ENCODE results near the gene SCLY. TPM values are rescaled to one million over a fixed set of nuclear protein-coding genes. Genes with fewer than 3 reads are reported as not detected.

Gene SCLY
- total and polyA plus RNA-seq, 2 donors (not counting 1 experiment from before 2014, with no cell fraction given), result 16.4 to 42.4 TPM

DNA sequence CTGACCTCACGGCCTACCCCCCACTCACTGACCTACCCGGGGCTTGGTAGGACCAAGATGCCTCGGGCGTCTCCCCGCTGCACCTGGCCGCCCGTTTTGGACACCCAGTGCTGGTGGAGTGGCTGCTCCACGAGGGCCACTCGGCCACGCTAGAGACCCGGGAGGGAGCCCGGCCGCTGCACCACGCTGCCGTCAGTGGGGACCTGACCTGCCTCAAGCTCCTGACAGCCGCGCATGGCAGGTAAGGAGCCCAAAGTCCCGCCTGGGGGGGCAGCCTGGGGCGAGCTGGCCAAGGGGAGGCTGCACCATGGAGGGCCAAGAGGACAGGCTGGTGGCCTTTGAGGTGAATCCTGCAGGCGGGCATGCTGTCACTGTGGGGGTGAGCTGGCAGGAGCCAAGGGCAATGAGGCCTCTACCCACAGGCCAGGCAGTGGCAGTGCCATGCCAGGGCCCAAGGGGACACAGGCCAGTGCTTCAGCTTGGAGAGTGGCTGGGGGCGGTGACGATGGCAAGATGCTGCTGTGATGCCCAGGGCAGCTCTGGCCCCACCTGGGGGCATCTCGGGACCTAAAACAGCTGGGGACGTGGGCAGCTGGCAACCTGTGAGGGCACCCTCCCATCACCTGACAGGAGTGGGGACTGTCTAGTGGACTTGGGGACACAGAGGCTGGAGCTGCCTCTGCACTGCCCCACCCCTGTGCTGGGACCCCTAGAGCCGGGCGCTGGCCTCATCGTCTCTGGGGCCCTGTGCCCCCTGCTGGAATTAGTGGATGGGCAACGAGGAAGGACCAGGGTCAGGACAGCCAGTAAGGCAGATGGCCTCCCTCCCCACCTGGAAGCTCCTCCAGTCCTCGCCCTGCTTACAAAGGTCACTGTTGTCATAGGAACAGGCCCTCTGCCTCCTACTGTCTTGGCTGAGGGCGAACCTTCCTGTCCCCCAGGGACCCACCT, 41.4 kb downstream of the SCLY start:
- ChIA-PET CTCF (no interaction called here), POLR2A (no interaction called here)
- H3K4me3 ChIP-seq (ENCODE audit: control extremely low read depth in 1 of 5, extremely low read depth in 1 of 5, insufficient read depth in 1 of 5, low read depth in 2 of 5, low read length in 4 of 5), result no peak overlapping the region
- Mint-ChIP-seq H3K4me1 (peaks cover 23% of the 10 kb centered on the region), H3K27me3 (no peaks in the 10 kb centered on the region), H3K4me3 (no peak overlapping the region), H3K27ac (no peak overlapping the region), H3K9me3 (ENCODE audit: insufficient read depth) (no peaks in the 10 kb centered on the region)
- no peak overlapping the region for H3K27ac ChIP-seq (ENCODE audit: low read length in 2 of 2)
- no peak for ATAC-seq (ENCODE audit: low read depth)
- intact Hi-C loops (cut with micrococcal nuclease), result no loop called here
- no peak for TF ChIP-seq EZH2 (IDR thresholded peaks at IDR 0.05; ENCODE audit: borderline replicate concordance, insufficient read depth, low read depth, low read length, poor library complexity, severe bottlenecking)
- no peak for DNase-seq
- H4K20me1 ChIP-seq (ENCODE audit: control insufficient read depth, insufficient read depth, low read length, poor library complexity, severe bottlenecking), result no peaks in the 10 kb centered on the region
- peaks cover 26 to 40% of the 10 kb centered on the region in 2 donors for H3K4me1 ChIP-seq (ENCODE audit: control insufficient read depth in 2 of 2, insufficient read depth in 2 of 2, low read length in 2 of 2)
- H3K27me3 ChIP-seq (replicated peaks in 1 of 4; ENCODE audit: control extremely low read depth in 1 of 4, control insufficient read depth in 3 of 4, insufficient read depth in 4 of 4, low read length in 3 of 4), result no peaks in the 10 kb centered on the region
- H3K79me2 ChIP-seq (ENCODE audit: control insufficient read depth, insufficient read depth, low read length), result no peaks in the 10 kb centered on the region
- no peak overlapping the region for H2AFZ ChIP-seq (ENCODE audit: insufficient read depth, low read depth, low read length, poor library complexity, severe bottlenecking)
- 90% methylated on average over 30 of the region's 30 CpGs for WGBS (ENCODE audit: insufficient coverage)
- H3K4me2 ChIP-seq (replicated peaks; ENCODE audit: low read depth, low read length, poor library complexity, severe bottlenecking), result no peak overlapping the region
- H3K9me3 ChIP-seq (ENCODE audit: control extremely low read depth in 1 of 3, control insufficient read depth in 2 of 3, insufficient read depth in 1 of 3, low read length in 2 of 3), result no peaks in the 10 kb centered on the region
- H3K36me3 ChIP-seq (replicated peaks in 1 of 2; ENCODE audit: control extremely low read depth in 1 of 2, control insufficient read depth in 1 of 2, extremely low read depth in 1 of 2, insufficient read depth in 2 of 2, low read length in 1 of 2), result no peaks in the 10 kb centered on the region
- no peak overlapping the region for H3K9ac ChIP-seq (ENCODE audit: low read length)

DNA sequence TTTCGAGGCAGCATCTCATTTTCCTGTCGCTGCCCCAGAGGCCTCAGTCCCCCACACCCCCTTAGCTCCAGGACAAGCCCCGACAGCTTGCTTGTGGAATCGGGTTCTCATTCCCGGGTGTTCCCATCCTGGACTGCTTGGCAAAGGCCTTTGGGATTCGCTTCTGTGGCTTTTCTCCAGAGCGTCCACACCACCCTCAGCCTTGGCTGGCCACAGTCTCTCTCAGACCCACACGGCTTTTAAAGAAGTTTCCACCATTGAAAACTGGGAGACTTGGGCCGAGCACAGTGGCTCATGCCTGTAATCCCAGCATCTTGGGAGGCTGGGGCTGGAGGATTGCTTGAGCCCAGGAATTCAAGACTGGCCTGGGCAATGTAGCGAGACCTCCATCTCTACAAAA, 42.1 kb downstream of the SCLY start:
- 86% methylated on average over 7 of the region's 10 CpGs for WGBS (ENCODE audit: insufficient coverage)
- no peak for ATAC-seq (ENCODE audit: low read depth)
- no peak overlapping the region for H3K4me2 ChIP-seq (replicated peaks; ENCODE audit: low read depth, low read length, poor library complexity, severe bottlenecking)
- intact Hi-C loops (cut with micrococcal nuclease), result no loop called here
- no peak overlapping the region for H3K27ac ChIP-seq (ENCODE audit: low read length in 2 of 2)
- no peaks in the 10 kb centered on the region for H3K36me3 ChIP-seq (replicated peaks in 1 of 2; ENCODE audit: control extremely low read depth in 1 of 2, control insufficient read depth in 1 of 2, extremely low read depth in 1 of 2, insufficient read depth in 2 of 2, low read length in 1 of 2)
- DNase-seq, result no peak
- no peaks in the 10 kb centered on the region for H3K27me3 ChIP-seq (replicated peaks in 1 of 4; ENCODE audit: control extremely low read depth in 1 of 4, control insufficient read depth in 3 of 4, insufficient read depth in 4 of 4, low read length in 3 of 4)
- TF ChIP-seq, protein P1, sequence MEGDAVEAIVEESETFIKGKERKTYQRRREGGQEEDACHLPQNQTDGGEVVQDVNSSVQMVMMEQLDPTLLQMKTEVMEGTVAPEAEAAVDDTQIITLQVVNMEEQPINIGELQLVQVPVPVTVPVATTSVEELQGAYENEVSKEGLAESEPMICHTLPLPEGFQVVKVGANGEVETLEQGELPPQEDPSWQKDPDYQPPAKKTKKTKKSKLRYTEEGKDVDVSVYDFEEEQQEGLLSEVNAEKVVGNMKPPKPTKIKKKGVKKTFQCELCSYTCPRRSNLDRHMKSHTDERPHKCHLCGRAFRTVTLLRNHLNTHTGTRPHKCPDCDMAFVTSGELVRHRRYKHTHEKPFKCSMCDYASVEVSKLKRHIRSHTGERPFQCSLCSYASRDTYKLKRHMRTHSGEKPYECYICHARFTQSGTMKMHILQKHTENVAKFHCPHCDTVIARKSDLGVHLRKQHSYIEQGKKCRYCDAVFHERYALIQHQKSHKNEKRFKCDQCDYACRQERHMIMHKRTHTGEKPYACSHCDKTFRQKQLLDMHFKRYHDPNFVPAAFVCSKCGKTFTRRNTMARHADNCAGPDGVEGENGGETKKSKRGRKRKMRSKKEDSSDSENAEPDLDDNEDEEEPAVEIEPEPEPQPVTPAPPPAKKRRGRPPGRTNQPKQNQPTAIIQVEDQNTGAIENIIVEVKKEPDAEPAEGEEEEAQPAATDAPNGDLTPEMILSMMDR (IDR thresholded peaks at IDR 0.05), result no peak
- TF ChIP-seq EZH2 (IDR thresholded peaks at IDR 0.05; ENCODE audit: borderline replicate concordance, insufficient read depth, low read depth, low read length, poor library complexity, severe bottlenecking), result no peak
- Mint-ChIP-seq H3K27me3 (no peaks in the 10 kb centered on the region), H3K27ac (no peak overlapping the region), H3K4me3 (no peak overlapping the region), H3K4me1 (peaks cover 28% of the 10 kb centered on the region), H3K9me3 (ENCODE audit: insufficient read depth) (no peaks in the 10 kb centered on the region)
- H2AFZ ChIP-seq (ENCODE audit: insufficient read depth, low read depth, low read length, poor library complexity, severe bottlenecking), result no peak overlapping the region
- H3K4me1 ChIP-seq (ENCODE audit: control insufficient read depth in 2 of 2, insufficient read depth in 2 of 2, low read length in 2 of 2), result peaks cover 31 to 47% of the 10 kb centered on the region in 2 donors
- ChIA-PET CTCF (no interaction called here), POLR2A (no interaction called here)
- peaks cover 0 to 5% (median 0%) of the 10 kb centered on the region in 3 donors for H3K9me3 ChIP-seq (ENCODE audit: control extremely low read depth in 1 of 3, control insufficient read depth in 2 of 3, insufficient read depth in 1 of 3, low read length in 2 of 3)
- H3K9ac ChIP-seq (ENCODE audit: low read length), result no peak overlapping the region
- no peak overlapping the region for H3K4me3 ChIP-seq (ENCODE audit: control extremely low read depth in 1 of 5, extremely low read depth in 1 of 5, insufficient read depth in 1 of 5, low read depth in 2 of 5, low read length in 4 of 5)
- no peaks in the 10 kb centered on the region for H3K79me2 ChIP-seq (ENCODE audit: control insufficient read depth, insufficient read depth, low read length)
- H4K20me1 ChIP-seq (ENCODE audit: control insufficient read depth, insufficient read depth, low read length, poor library complexity, severe bottlenecking), result no peaks in the 10 kb centered on the region
